ENCODE results near the gene SERINC5.

GRCh38 chr5:80205846-80206245 is 50.0 kb downstream of the SERINC5 start:
- TF ChIP-seq POLR2A (IDR thresholded peaks at IDR 0.05) (no peak), CTCF (IDR thresholded peaks at IDR 0.05) (no peak)

Measured in testis (tissue), 2 donors.